GM10266 (cell line): Measurements from ENCODE around the gene BCL11A.

Experiments used
- DNase-seq: peaks from one replicate; pipeline ENCODE4 v3.0.0; 2012; ENCODE audit errors: extremely low spot score
- CTCF ChIP-seq: IDR thresholded peaks from 2 replicates; pipeline ENCODE4 v1.5.1; 2012; ENCODE audit warnings: mild to moderate bottlenecking, low read depth; ENCODE audit not compliant: control insufficient read depth, insufficient read depth; ENCODE audit errors: missing control alignments

Gene BCL11A

GRCh38 chr2:60410456-60411146, 142.9 kb downstream of the BCL11A start:
- TF ChIP-seq CTCF = no peak
- DNase-seq = no peak

- no peak for TF ChIP-seq CTCF
- DNase-seq = no peak
These were observed 144.0 kb downstream of the BCL11A start for GRCh38 chr2:60409531-60409871.

GRCh38 chr2:60408811-60409530, 144.5 kb downstream of the BCL11A start:
- TF ChIP-seq CTCF = no peak
- no peak for DNase-seq

- no peak for TF ChIP-seq CTCF
- DNase-seq = no peak
These were observed 145.2 kb downstream of the BCL11A start for GRCh38 chr2:60408207-60408606.

- TF ChIP-seq CTCF = no peak
These were observed 146.1 kb downstream of the BCL11A start for GRCh38 chr2:60407398-60407797.

GRCh38 chr2:60406192-60406591, 147.3 kb downstream of the BCL11A start:
- no peak for DNase-seq
- no peak for TF ChIP-seq CTCF

More at GRCh38 chr2:60407398-60407797, 146.1 kb downstream of the BCL11A start:
- no peak for DNase-seq

- no peak for TF ChIP-seq CTCF
These were observed 148.1 kb downstream of the BCL11A start for GRCh38 chr2:60405271-60405919.

More at GRCh38 chr2:60405271-60405919, 148.1 kb downstream of the BCL11A start:
- DNase-seq = no peak
